GM12878 (cell line): ENCODE results near the gene USF1. TPM values are rescaled to one million over a fixed set of nuclear protein-coding genes. Genes with fewer than 3 reads are reported as not detected.

ENCODE experiments used
- ATAC-seq: fragments of 200-7000 bp; cut with Tn5 transposase; 3 replicates; pipeline ENCODE4 v1.9.1; 2020; ENCODE audit warnings: mild to moderate bottlenecking, moderate library complexity
- BruUV-seq: library from RNA; stranded (reverse); fragments of 400-500 nt; replicated peaks from 2 replicates; lab custom pipeline; 2021; lab: Mats Ljungman, UMichigan
- CTCF ChIA-PET: fragments of 300-600 bp; sonication (Branson Sonifier 250); formaldehyde crosslinking; extraction: SDS; loops from one replicate; lab custom pipeline; 2021; ENCODE audit warnings: inconsistent platforms; lab: Yijun Ruan, JAX
- POLR2A ChIA-PET: fragments of 350-600 bp; formaldehyde crosslinking; extraction: SDS; loops from one replicate; lab custom pipeline; 2021; ENCODE audit warnings: inconsistent platforms; lab: Charles Lee
- RAD21 ChIA-PET: fragments of 300-600 bp; sonication (Branson Sonifier 250); formaldehyde crosslinking; loops from one replicate; lab custom pipeline; 2023; ENCODE audit warnings: antibody characterized with exemption; ENCODE audit not compliant: unreplicated experiment; lab: Charles Lee
- SMC1A ChIA-PET: fragments of 300-600 bp; sonication (Branson Sonifier 250); formaldehyde crosslinking; loops from one replicate; lab custom pipeline; 2023; ENCODE audit not compliant: unreplicated experiment, uncharacterized antibody; lab: Charles Lee
- DNase-seq: peaks from one replicate; pipeline ENCODE4 v3.0.0-alpha.2; 2011; ENCODE audit warnings: low read depth, low spot score
- FAIRE-seq: peaks from 3 replicates; lab custom pipeline; 2011; peaks lifted over from hg19 to GRCh38; lab: Jason Lieb, UNC
- H2AFZ ChIP-seq: 2 replicates; pipeline ENCODE4 v1.6.0; 2011; ENCODE audit warnings: low read depth, low read length, control low read depth; ENCODE audit not compliant: control insufficient read depth
- H3K27ac ChIP-seq: 2 replicates; pipeline ENCODE4 v1.5.1; 2011; ENCODE audit warnings: control low read depth; ENCODE audit not compliant: control insufficient read depth, insufficient read depth
- H3K27me3 ChIP-seq, 2 experiments: replicated peaks in 1 of 2; 2 replicates each; pipeline versions ENCODE4 v1.6.0 to v1.6.1; 2011; ENCODE audit warnings: low read length in 1 of 2; ENCODE audit not compliant: control insufficient read depth in 2 of 2, insufficient read depth in 2 of 2
- H3K36me3 ChIP-seq, 2 experiments: 2 replicates each; pipeline ENCODE4 v1.5.1; 2011; ENCODE audit warnings: low read length in 1 of 2; ENCODE audit not compliant: control insufficient read depth in 2 of 2, insufficient read depth in 2 of 2
- H3K4me1 ChIP-seq: 2 replicates; pipeline ENCODE4 v1.6.1; 2011; ENCODE audit warnings: mild to moderate bottlenecking, low read length, moderate library complexity, mixed read lengths; ENCODE audit not compliant: control insufficient read depth, insufficient read depth
- H3K4me2 ChIP-seq: 2 replicates; pipeline ENCODE4 v1.6.0; 2011; ENCODE audit warnings: control low read depth; ENCODE audit not compliant: control insufficient read depth, insufficient read depth
- H3K4me3 ChIP-seq: fragments of 200-600 bp; sonication (generic); 2 replicates; pipeline ENCODE4 v1.5.1; 2016
- H3K79me2 ChIP-seq: 2 replicates; pipeline ENCODE4 v1.6.0; 2011; ENCODE audit warnings: low read length; ENCODE audit not compliant: control insufficient read depth, insufficient read depth
- H3K9ac ChIP-seq: 2 replicates; pipeline ENCODE4 v1.8.0; 2011; ENCODE audit warnings: low read length, control low read depth, mixed read lengths; ENCODE audit not compliant: control insufficient read depth, insufficient read depth
- H3K9me3 ChIP-seq: replicated peaks from 3 replicates; pipeline ENCODE4 v1.5.1; 2011; ENCODE audit warnings: mild to moderate bottlenecking, low read length; ENCODE audit not compliant: control insufficient read depth, insufficient read depth
- H4K20me1 ChIP-seq: 2 replicates; pipeline ENCODE4 v1.6.0; 2011; ENCODE audit not compliant: control insufficient read depth, insufficient read depth
- CBX3 ChIP-seq: fragments of 200-600 bp; sonication (generic); IDR thresholded peaks from 2 replicates; pipeline ENCODE4 v1.6.1; 2016; ENCODE audit warnings: low read depth, borderline replicate concordance
- E4F1 ChIP-seq: fragments of 450-650 bp; IDR thresholded peaks from 2 replicates; pipeline ENCODE4 v1.6.1; 2018; ENCODE audit warnings: borderline replicate concordance, mild to moderate bottlenecking; ENCODE audit not compliant: partially characterized antibody
- ESRRA ChIP-seq: IDR thresholded peaks from 2 replicates; pipeline ENCODE4 v1.6.1; 2012; ENCODE audit warnings: mild to moderate bottlenecking, low read length, improper control_type of control experiment
- FOXM1 ChIP-seq: IDR thresholded peaks from 2 replicates; pipeline ENCODE4 v1.6.1; 2012; ENCODE audit warnings: low read depth, mild to moderate bottlenecking, inconsistent platforms, low read length, moderate library complexity
- NFIC ChIP-seq: IDR thresholded peaks from 2 replicates; pipeline ENCODE4 v1.6.1; 2012; ENCODE audit warnings: low read depth, mild to moderate bottlenecking, inconsistent platforms, low read length, moderate library complexity
- NFXL1 ChIP-seq: fragments of 450-650 bp; IDR thresholded peaks from 2 replicates; pipeline ENCODE4 v1.6.1; 2017; ENCODE audit warnings: antibody characterized with exemption, mild to moderate bottlenecking, borderline replicate concordance
- PAX8 ChIP-seq: fragments of 450-650 bp; IDR thresholded peaks from 2 replicates; pipeline ENCODE4 v1.6.1; 2017; ENCODE audit warnings: mild to moderate bottlenecking, moderate library complexity
- TBL1XR1 ChIP-seq: IDR thresholded peaks from 2 replicates; pipeline ENCODE4 v1.6.1; 2012; ENCODE audit warnings: low read depth, low read length, improper control_type of control experiment
- WGBS: methylation state at CpG from one replicate; pipeline ENCODE4 v1.1.6; 2016; ENCODE audit warnings: low lambda C conversion rate; ENCODE audit not compliant: insufficient replicate concordance, insufficient coverage; ENCODE audit errors: missing lambda C conversion rate; 5-methylcytosine and 5-hydroxymethylcytosine counted together
- in situ Hi-C: fragments of 300-500 bp; cut with MboI; formaldehyde crosslinking; loops from 9 replicates; pipeline ENCODE4 v1.14.3; 2018; ENCODE audit warnings: mixed read lengths
- intact Hi-C: fragments of 100-400 bp; cut with micrococcal nuclease; formaldehyde crosslinking; loops from one replicate; pipeline ENCODE4 v1.14.2; 2022; ENCODE audit not compliant: unreplicated experiment
- polyA plus RNA-seq, 11 experiments: library from polyadenylated mRNA; depleted of rRNA in 4 of 11; unstranded in 6 of 11; stranded (reverse) in 5 of 11; fragments of >200 nt; fragmentation: Nextera tagmentation in 4 of 11; fragmentation: Illumina TruSeq in 1 of 11; extraction: Ambion mirVana in 4 of 11; extraction: Trizol in 1 of 11; gene quantifications; 1 replicate in 1 of 11; 2 replicates in 10 of 11; pipeline versions ENCODE4 v1.2.1 to v1.2.3, GENCODE V29; 2011 to 2016; ENCODE audit warnings: inconsistent platforms in 2 of 11, missing spikeins in 2 of 11, low read depth in 1 of 11
- total RNA-seq, 4 experiments: library from RNA; depleted of rRNA in 3 of 4; stranded (reverse); fragments of >200 nt in 3 of 4; fragmentation: Illumina TruSeq in 1 of 4; extraction: Trizol in 1 of 4; gene quantifications; 2 replicates each; pipeline versions ENCODE4 v1.2.1 to v1.2.3, GENCODE V29; 2013 to 2021
- TF ChIP-seq, protein P1 (sequence below): fragments of 450-650 bp; IDR thresholded peaks from 2 replicates; pipeline ENCODE4 v1.6.1; 2017; ENCODE audit warnings: low read depth, mild to moderate bottlenecking, moderate library complexity

Gene USF1
- total and polyA plus RNA-seq, 10 of the 15 experiments (the other 5 are each of a cell fraction or from before 2014, with no cell fraction given), result 9.4 to 92.1 (median 53.5) TPM

DNA sequence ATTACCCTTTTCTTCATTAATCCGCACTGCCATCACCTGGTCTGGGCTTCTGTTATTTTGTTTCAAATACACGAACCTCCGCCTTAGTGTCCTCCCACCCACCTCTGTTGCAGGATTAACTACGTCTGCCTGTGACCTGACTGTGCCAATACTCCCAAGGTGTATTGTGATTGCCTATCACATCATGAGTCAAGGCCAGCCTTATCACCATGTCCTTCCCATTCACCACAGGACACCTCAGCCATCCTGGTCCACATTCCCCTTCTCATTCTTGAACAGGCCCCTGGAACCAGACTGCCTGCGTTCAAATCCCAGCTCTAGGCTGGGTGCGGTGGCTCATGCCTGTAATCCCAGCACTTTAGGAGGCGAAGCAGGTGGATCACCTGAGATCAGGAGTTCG is 39.2 kb downstream of the USF1 start:
- ATAC-seq (no peak), DNase-seq (no peak)
- ChIA-PET SMC1A (interaction anchor here (0.7 to 1.6 kb wide), 2 partner anchors 9 to 11 kb away, joined by 3 to 6 read pairs; no protein-coding TSS in a partner anchor), CTCF (interaction anchor here (1.0 to 4.6 kb wide), 2 partner anchors 9 to 160 kb away, joined by 3 to 22 read pairs; partner anchors contain the start of gene PPOX), RAD21 (interaction anchor here (2.6 kb wide), 1 partner anchor 10 kb away, joined by 7 read pairs; no protein-coding TSS in a partner anchor)
- H3K36me3 ChIP-seq, result peaks cover 0 to 5% of the 10 kb centered on the region in 2 experiments; a peak in 2 of 4 replicates
- H3K4me2 ChIP-seq, result no peak overlapping the region
- no peaks in the 10 kb centered on the region for H3K9me3 ChIP-seq
- no peak overlapping the region for H3K9ac ChIP-seq
- H4K20me1 ChIP-seq, result no peaks in the 10 kb centered on the region
- no peak overlapping the region for H3K27ac ChIP-seq
- no TSS peak for BruUV-seq
- 95% methylated on average over 8 of the region's 8 CpGs for WGBS
- no peaks in the 10 kb centered on the region; the same call in 1 of the 2 replicates for H3K4me1 ChIP-seq
- H3K79me2 ChIP-seq, result peaks cover 25% of the 10 kb centered on the region
- no peak overlapping the region for H3K4me3 ChIP-seq
- H3K27me3 ChIP-seq, result no peaks in the 10 kb centered on the region
- intact Hi-C loops, result no loop called here
- TF ChIP-seq PAX8 (no peak), TBL1XR1 (no peak)
- TF ChIP-seq, protein P1, sequence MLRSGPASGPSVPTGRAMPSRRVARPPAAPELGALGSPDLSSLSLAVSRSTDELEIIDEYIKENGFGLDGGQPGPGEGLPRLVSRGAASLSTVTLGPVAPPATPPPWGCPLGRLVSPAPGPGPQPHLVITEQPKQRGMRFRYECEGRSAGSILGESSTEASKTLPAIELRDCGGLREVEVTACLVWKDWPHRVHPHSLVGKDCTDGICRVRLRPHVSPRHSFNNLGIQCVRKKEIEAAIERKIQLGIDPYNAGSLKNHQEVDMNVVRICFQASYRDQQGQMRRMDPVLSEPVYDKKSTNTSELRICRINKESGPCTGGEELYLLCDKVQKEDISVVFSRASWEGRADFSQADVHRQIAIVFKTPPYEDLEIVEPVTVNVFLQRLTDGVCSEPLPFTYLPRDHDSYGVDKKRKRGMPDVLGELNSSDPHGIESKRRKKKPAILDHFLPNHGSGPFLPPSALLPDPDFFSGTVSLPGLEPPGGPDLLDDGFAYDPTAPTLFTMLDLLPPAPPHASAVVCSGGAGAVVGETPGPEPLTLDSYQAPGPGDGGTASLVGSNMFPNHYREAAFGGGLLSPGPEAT, result no peak
- TF ChIP-seq, all 136 proteins: peak for 0
- no peak for FAIRE-seq
- H2AFZ ChIP-seq, result no peak overlapping the region
- POLR2A ChIA-PET, result interaction anchor here (0.7 to 1.6 kb wide), 3 partner anchors 9 to 62 kb away, joined by 3 to 6 read pairs (median 4); no protein-coding TSS in a partner anchor
- in situ Hi-C loops, result no loop called here

- Histone ChIP-seq H3K4me3 (no peak overlapping the region), H3K9ac (no peak overlapping the region), H3K36me3 (peaks cover 5 to 19% of the 10 kb centered on the region in 2 experiments; a peak in 3 of 4 replicates), H3K27ac (no peak overlapping the region), H3K9me3 (no peaks in the 10 kb centered on the region), H2AFZ (no peak overlapping the region), H3K27me3 (no peaks in the 10 kb centered on the region), H3K4me2 (no peak overlapping the region), H3K79me2 (peaks cover 6% of the 10 kb centered on the region), H4K20me1 (no peaks in the 10 kb centered on the region), H3K4me1 (peaks cover 3% of the 10 kb centered on the region; the same call in 1 of the 2 replicates)
- POLR2A ChIA-PET, result no interaction called here
- ATAC-seq (no peak), DNase-seq (no peak), FAIRE-seq (no peak)
- intact Hi-C loops (no loop called here), in situ Hi-C loops (no loop called here)
- CTCF ChIA-PET, result interaction anchor here (0.6 to 2.6 kb wide), 3 partner anchors 12 to 95 kb away, joined by 3 to 13 read pairs (median 3); no protein-coding TSS in a partner anchor
- SMC1A ChIA-PET, result interaction anchor here (1.4 to 1.5 kb wide), 2 partner anchors 11 to 136 kb away, joined by 3 to 4 read pairs; no protein-coding TSS in a partner anchor
- BruUV-seq, result no TSS peak
- RAD21 ChIA-PET, result interaction anchor here (1.5 kb wide), 1 partner anchor 31 kb away, joined by 3 read pairs; no protein-coding TSS in a partner anchor
- WGBS, result 93% methylated on average over 5 of the region's 5 CpGs
- TF ChIP-seq E4F1, result no peak
- no peak for TF ChIP-seq ESRRA
- TF ChIP-seq NFIC, result no peak
- TF ChIP-seq NFXL1, result no peak
- TF ChIP-seq FOXM1, result no peak
- no peak for TF ChIP-seq CBX3
Observed at GRCh38 chr1:161001525-161001924, 44.3 kb downstream of the USF1 start.
